Neural cell (in vitro differentiated cells): ENCODE results near the gene IRF4.

Source experiments
- EP300 ChIP-seq: fragments of 450-650 bp; conservative IDR thresholded peaks from 2 replicates; pipeline ENCODE4 v1.6.1; 2014; ENCODE audit warnings: antibody characterized with exemption, mild to moderate bottlenecking, moderate library complexity; ENCODE audit not compliant: poor library complexity, severe bottlenecking
- EZH2 ChIP-seq: fragments of 200-600, 300-800 bp; shearing (Covaris generic), sonication (generic); IDR thresholded peaks from 2 replicates; pipeline ENCODE4 v1.6.1; 2014; ENCODE audit warnings: antibody characterized with exemption, low read length, borderline replicate concordance, mild to moderate bottlenecking; ENCODE audit not compliant: insufficient read depth, poor library complexity, severe bottlenecking
- MXI1 ChIP-seq: fragments of 450-650 bp; conservative IDR thresholded peaks from 2 replicates; pipeline ENCODE4 v1.6.1; 2014; ENCODE audit warnings: antibody characterized with exemption, mild to moderate bottlenecking; ENCODE audit not compliant: poor library complexity, severe bottlenecking
- POLR2AphosphoS5 ChIP-seq: IDR thresholded peaks from 2 replicates; pipeline ENCODE4 v1.6.1; 2012
- RAD21 ChIP-seq: fragments of 450-650 bp; conservative IDR thresholded peaks from 2 replicates; pipeline ENCODE4 v1.6.1; 2014; ENCODE audit warnings: antibody characterized with exemption, mild to moderate bottlenecking, moderate library complexity
- SMC3 ChIP-seq: fragments of 450-650 bp; conservative IDR thresholded peaks from 2 replicates; pipeline ENCODE4 v1.6.1; 2014; ENCODE audit warnings: antibody characterized with exemption, mild to moderate bottlenecking, moderate library complexity; ENCODE audit not compliant: poor library complexity
- TAF1 ChIP-seq: IDR thresholded peaks from 2 replicates; pipeline ENCODE4 v1.6.1; 2012; ENCODE audit warnings: low read depth
- TF ChIP-seq, protein P1 (sequence below): fragments of 450-650 bp; IDR thresholded peaks from 2 replicates; pipeline ENCODE4 v1.5.1; 2014; ENCODE audit warnings: antibody characterized with exemption, mild to moderate bottlenecking, moderate library complexity; ENCODE audit not compliant: poor library complexity, severe bottlenecking
- TF ChIP-seq, protein P2 (sequence below): IDR thresholded peaks from 2 replicates; pipeline ENCODE4 v1.6.1; 2012; ENCODE audit warnings: borderline replicate concordance

DNA sequence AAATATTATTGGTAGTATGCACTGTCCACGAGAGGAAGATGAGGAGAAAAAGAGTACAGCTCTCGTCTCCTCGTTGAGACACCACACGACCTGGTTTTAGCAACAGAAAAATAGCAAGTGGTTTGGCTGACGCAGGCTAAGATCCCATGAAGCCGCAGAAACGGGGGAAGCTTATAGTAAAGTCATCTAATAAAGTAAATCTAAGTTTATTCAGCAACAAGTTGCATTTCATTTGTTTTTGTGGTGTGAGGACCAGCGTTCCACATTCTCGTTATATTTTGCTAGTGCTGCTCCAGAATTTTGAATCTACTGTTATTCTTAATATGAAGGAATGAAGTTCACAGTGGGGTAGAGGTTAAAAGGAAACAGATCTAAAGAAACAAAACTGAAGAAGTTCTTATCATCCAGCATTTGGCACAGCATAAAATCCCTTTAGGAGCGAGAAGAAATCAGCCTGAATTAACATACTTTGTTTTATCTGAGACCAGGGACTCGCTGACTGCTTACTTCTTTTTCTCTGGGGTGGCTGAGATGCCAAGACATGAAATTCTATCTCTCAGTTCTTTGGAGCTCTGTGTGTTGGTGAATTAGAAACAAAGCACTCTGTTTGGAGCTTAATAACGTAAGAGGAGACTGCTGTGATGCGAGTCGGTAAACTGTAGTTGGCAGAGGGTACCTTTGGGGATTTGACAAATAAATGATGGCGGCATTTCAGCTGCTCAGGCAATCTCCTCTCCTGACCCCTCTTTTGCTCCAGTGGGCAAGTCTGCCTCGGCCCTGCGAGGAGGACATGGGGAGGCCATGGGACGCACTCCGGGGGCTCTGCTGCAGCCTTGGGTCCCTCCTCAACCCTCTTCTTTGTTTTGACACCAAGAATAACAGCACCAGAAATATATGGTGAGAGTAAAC is 24.9 kb upstream of the IRF4 start:
- TF ChIP-seq RAD21 (no peak), EZH2 (no peak), MXI1 (no peak), TAF1 (no peak), POLR2AphosphoS5 (no peak), SMC3 (no peak), EP300 (no peak)
- TF ChIP-seq, protein P1, sequence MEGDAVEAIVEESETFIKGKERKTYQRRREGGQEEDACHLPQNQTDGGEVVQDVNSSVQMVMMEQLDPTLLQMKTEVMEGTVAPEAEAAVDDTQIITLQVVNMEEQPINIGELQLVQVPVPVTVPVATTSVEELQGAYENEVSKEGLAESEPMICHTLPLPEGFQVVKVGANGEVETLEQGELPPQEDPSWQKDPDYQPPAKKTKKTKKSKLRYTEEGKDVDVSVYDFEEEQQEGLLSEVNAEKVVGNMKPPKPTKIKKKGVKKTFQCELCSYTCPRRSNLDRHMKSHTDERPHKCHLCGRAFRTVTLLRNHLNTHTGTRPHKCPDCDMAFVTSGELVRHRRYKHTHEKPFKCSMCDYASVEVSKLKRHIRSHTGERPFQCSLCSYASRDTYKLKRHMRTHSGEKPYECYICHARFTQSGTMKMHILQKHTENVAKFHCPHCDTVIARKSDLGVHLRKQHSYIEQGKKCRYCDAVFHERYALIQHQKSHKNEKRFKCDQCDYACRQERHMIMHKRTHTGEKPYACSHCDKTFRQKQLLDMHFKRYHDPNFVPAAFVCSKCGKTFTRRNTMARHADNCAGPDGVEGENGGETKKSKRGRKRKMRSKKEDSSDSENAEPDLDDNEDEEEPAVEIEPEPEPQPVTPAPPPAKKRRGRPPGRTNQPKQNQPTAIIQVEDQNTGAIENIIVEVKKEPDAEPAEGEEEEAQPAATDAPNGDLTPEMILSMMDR, result no peak
- TF ChIP-seq, protein P2, sequence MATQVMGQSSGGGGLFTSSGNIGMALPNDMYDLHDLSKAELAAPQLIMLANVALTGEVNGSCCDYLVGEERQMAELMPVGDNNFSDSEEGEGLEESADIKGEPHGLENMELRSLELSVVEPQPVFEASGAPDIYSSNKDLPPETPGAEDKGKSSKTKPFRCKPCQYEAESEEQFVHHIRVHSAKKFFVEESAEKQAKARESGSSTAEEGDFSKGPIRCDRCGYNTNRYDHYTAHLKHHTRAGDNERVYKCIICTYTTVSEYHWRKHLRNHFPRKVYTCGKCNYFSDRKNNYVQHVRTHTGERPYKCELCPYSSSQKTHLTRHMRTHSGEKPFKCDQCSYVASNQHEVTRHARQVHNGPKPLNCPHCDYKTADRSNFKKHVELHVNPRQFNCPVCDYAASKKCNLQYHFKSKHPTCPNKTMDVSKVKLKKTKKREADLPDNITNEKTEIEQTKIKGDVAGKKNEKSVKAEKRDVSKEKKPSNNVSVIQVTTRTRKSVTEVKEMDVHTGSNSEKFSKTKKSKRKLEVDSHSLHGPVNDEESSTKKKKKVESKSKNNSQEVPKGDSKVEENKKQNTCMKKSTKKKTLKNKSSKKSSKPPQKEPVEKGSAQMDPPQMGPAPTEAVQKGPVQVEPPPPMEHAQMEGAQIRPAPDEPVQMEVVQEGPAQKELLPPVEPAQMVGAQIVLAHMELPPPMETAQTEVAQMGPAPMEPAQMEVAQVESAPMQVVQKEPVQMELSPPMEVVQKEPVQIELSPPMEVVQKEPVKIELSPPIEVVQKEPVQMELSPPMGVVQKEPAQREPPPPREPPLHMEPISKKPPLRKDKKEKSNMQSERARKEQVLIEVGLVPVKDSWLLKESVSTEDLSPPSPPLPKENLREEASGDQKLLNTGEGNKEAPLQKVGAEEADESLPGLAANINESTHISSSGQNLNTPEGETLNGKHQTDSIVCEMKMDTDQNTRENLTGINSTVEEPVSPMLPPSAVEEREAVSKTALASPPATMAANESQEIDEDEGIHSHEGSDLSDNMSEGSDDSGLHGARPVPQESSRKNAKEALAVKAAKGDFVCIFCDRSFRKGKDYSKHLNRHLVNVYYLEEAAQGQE, result no peak
